ENCODE measurements around the gene PRSS57. TPM values are rescaled to one million over a fixed set of nuclear protein-coding genes. Genes with fewer than 3 reads are reported as not detected.

PRSS57 gene
- total and polyA plus RNA-seq, 2 of the 8 experiments (the other 6 are each of a cell fraction or from before 2014, with no cell fraction given), result not detected

- FAIRE-seq, result no peak
- Histone ChIP-seq H2BK120ac (replicated peaks; ENCODE audit: low read depth, low read length) (no peak overlapping the region), H2AFZ (ENCODE audit: low read length) (no peak overlapping the region), H3K79me1 (ENCODE audit: low read depth, low read length) (0 out of 2 replicates have a peak, but pooled peaks cover 3% of the 10 kb centered on the region), H3K9ac (replicated peaks in 1 of 4; ENCODE audit: extremely low read depth in 1 of 4, low read depth in 3 of 4, low read length in 3 of 4) (no peak overlapping the region), H3K18ac (ENCODE audit: extremely low read depth, low read length) (no peak overlapping the region), H3K23ac (ENCODE audit: insufficient read length) (no peak overlapping the region), H3K36me3 (ENCODE audit: control insufficient read depth in 2 of 4, insufficient read depth in 4 of 4, low read length in 3 of 4) (no peaks in the 10 kb centered on the region), H2AK5ac (ENCODE audit: low read depth, low read length) (no peak overlapping the region), H3K27ac (ENCODE audit: low read depth, low read length) (no peak overlapping the region), H3K23me2 (ENCODE audit: low read depth, low read length) (peaks cover 6% of the 10 kb centered on the region; the same call in 1 of the 2 replicates), H4K8ac (ENCODE audit: extremely low read depth, insufficient read depth, low read length) (no peak overlapping the region), H2BK20ac (ENCODE audit: low read length) (no peak overlapping the region), H4K91ac (replicated peaks; ENCODE audit: insufficient read length, low read length) (no peak overlapping the region), H3K4ac (replicated peaks; ENCODE audit: insufficient read length, low read depth, low read length) (no peak overlapping the region), H3K9me3 (ENCODE audit: insufficient read depth in 2 of 2, low read depth in 1 of 2, low read length in 1 of 2) (no peaks in the 10 kb centered on the region), H3K4me1 (replicated peaks in 1 of 4; ENCODE audit: control insufficient read depth in 3 of 4, insufficient read depth in 4 of 4, low read length in 3 of 4) (peaks cover 0 to 10% (median 1%) of the 10 kb centered on the region in 4 experiments; a peak in 4 of 7 replicates), H2BK5ac (ENCODE audit: low read depth, low read length) (no peak overlapping the region), H3K56ac (replicated peaks; ENCODE audit: insufficient read length, low read depth, low read length) (no peak overlapping the region), H3K14ac (ENCODE audit: insufficient read length) (no peak overlapping the region), H4K20me1 (replicated peaks in 1 of 2; ENCODE audit: control insufficient read depth in 1 of 2, insufficient read depth in 2 of 2, low read length in 2 of 2) (peaks cover 0 to 7% of the 10 kb centered on the region in 2 experiments), H2BK12ac (ENCODE audit: low read depth, low read length) (no peak overlapping the region), H2BK15ac (ENCODE audit: low read length) (no peak overlapping the region), H4K5ac (ENCODE audit: insufficient read length, low read depth, low read length) (no peak overlapping the region), H3K27me3 (replicated peaks in 1 of 4; ENCODE audit: control insufficient read depth in 3 of 4, extremely low read depth in 1 of 4, insufficient read depth in 3 of 4, low read length in 3 of 4) (peaks cover 0 to 22% (median 10%) of the 10 kb centered on the region in 4 experiments; a peak in 5 of 7 replicates), H3K4me3 (ENCODE audit: extremely low read depth in 1 of 4, insufficient read depth in 2 of 4, low read depth in 3 of 4, low read length in 4 of 4) (peak overlapping the region in 1 of 4 experiments; percentile 15; a peak in 1 of 8 replicates), H3K79me2 (ENCODE audit: control insufficient read depth in 1 of 2, insufficient read depth in 2 of 2, low read length in 2 of 2) (no peaks in the 10 kb centered on the region), H3K4me2 (ENCODE audit: insufficient read depth in 1 of 2, low read depth in 2 of 2, low read length in 2 of 2) (peak overlapping the region; percentile 24 to 42; a peak in 2 of 4 replicates)
- ChIA-PET POLR2A (ENCODE audit: partially characterized antibody) (interaction anchor here (0.8 to 1.5 kb wide), 5 partner anchors 13 to 92 kb away, joined by 3 to 10 read pairs (median 3); partner anchors contain the start of genes PALM and RNF126), CTCF (ENCODE audit: partially characterized antibody) (interaction anchor here (0.6 to 1.3 kb wide), 6 partner anchors 27 to 1483 kb away, joined by 3 to 5 read pairs (median 3); no protein-coding TSS in a partner anchor)
- 73% methylated on average over 8 of the region's 31 CpGs; no CpG with 5 or more reads in 1 of the 2 experiments for WGBS, 2 experiments (ENCODE audit: extremely low coverage in 1 of 2, insufficient coverage in 1 of 2, insufficient read length in 1 of 2, insufficient replicate concordance in 2 of 2, low coverage in 1 of 2, low lambda C conversion rate in 2 of 2, missing lambda C conversion rate in 1 of 2)
- DNase-seq (ENCODE audit: low read depth in 1 of 2, low spot score in 2 of 2), result no peak
- no peak for TF ChIP-seq TCF12 (IDR thresholded peaks at IDR 0.05; ENCODE audit: low read depth, low read length)
- TF ChIP-seq JUND (IDR thresholded peaks at IDR 0.05; ENCODE audit: low read length), result no peak
- TF ChIP-seq HDAC2 (IDR thresholded peaks at IDR 0.05; ENCODE audit: borderline replicate concordance in 1 of 2, low read depth in 2 of 2, low read length in 2 of 2), result no peak
- TF ChIP-seq PHF8 (conservative IDR thresholded peaks at IDR 0.05; ENCODE audit: low read depth, low read length), result no peak
- TF ChIP-seq ZNF274 (IDR thresholded peaks at IDR 0.05; ENCODE audit: borderline replicate concordance, extremely low read depth, low read length), result no peak
- no peak for TF ChIP-seq RXRA (IDR thresholded peaks at IDR 0.05; ENCODE audit: insufficient read depth, low read depth, low read length)
- no peak for TF ChIP-seq HDAC6 (IDR thresholded peaks at IDR 0.05; ENCODE audit: low read depth, low read length)
- no peak for TF ChIP-seq RNF2 (IDR thresholded peaks at IDR 0.05; ENCODE audit: borderline replicate concordance, low read depth, low read length, missing control alignments, poor library complexity, severe bottlenecking)
- TF ChIP-seq GABPA (IDR thresholded peaks at IDR 0.05; ENCODE audit: borderline replicate concordance, insufficient read depth, low read length), result no peak
- no peak for TF ChIP-seq CTBP2 (IDR thresholded peaks at IDR 0.05; ENCODE audit: borderline replicate concordance, insufficient read depth, insufficient read length, low read length)
Measured at GRCh38 chr19:676007-676338, 19.3 kb downstream of the PRSS57 start.

All from H1 (cell line).